Loucy (cell line): ENCODE results near the gene UVRAG.

Source experiments
- EZH2phosphoT487 ChIP-seq: fragments of 200-600 bp; IDR thresholded peaks from 2 replicates; pipeline ENCODE4 v1.6.1; 2018; ENCODE audit warnings: antibody characterized with exemption, mild to moderate bottlenecking, moderate library complexity, borderline replicate concordance
- TF ChIP-seq, protein P1 (sequence below): fragments of 200-600 bp; sonication (generic); conservative IDR thresholded peaks from 2 replicates; pipeline ENCODE4 v1.5.1; 2014; ENCODE audit warnings: mild to moderate bottlenecking, antibody characterized with exemption, low read length

DNA sequence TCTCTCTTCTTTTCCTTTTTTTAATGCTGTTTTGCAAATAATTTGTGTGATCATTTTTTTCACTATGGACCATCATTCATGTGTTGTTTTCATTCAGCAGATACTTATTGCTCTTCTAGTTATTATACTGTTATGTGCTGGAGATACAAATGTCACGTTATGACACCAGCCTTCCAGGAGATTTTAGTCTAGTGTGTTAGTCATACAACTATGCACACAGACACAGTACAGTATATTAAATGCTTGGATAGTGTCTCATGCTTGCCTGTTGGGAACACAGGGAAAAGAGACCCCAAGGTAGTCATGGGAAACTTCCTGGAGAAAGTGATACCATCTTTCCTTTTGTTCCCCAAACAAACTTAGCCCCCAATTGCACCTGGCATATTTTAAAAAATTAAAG lies 116.1 kb downstream of the UVRAG start:
- TF ChIP-seq, protein P1, sequence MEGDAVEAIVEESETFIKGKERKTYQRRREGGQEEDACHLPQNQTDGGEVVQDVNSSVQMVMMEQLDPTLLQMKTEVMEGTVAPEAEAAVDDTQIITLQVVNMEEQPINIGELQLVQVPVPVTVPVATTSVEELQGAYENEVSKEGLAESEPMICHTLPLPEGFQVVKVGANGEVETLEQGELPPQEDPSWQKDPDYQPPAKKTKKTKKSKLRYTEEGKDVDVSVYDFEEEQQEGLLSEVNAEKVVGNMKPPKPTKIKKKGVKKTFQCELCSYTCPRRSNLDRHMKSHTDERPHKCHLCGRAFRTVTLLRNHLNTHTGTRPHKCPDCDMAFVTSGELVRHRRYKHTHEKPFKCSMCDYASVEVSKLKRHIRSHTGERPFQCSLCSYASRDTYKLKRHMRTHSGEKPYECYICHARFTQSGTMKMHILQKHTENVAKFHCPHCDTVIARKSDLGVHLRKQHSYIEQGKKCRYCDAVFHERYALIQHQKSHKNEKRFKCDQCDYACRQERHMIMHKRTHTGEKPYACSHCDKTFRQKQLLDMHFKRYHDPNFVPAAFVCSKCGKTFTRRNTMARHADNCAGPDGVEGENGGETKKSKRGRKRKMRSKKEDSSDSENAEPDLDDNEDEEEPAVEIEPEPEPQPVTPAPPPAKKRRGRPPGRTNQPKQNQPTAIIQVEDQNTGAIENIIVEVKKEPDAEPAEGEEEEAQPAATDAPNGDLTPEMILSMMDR = no peak
- no peak for TF ChIP-seq EZH2phosphoT487
